NAMALWA (cell line): ENCODE measurements around the gene SPATC1L.
A peak's percentile ranks its signal among the peaks of the same experiment; 100 is the strongest.
"Not testable (repeated sequence)": the region's sequence is repeated elsewhere in the genome, so short reads cannot be mapped to it uniquely, and the experiment has no call there.

Experiments used
- DNase-seq: peaks from one replicate; pipeline ENCODE4 v3.0.0-alpha.2; 2015; ENCODE audit warnings: low spot score

Gene SPATC1L

DNA sequence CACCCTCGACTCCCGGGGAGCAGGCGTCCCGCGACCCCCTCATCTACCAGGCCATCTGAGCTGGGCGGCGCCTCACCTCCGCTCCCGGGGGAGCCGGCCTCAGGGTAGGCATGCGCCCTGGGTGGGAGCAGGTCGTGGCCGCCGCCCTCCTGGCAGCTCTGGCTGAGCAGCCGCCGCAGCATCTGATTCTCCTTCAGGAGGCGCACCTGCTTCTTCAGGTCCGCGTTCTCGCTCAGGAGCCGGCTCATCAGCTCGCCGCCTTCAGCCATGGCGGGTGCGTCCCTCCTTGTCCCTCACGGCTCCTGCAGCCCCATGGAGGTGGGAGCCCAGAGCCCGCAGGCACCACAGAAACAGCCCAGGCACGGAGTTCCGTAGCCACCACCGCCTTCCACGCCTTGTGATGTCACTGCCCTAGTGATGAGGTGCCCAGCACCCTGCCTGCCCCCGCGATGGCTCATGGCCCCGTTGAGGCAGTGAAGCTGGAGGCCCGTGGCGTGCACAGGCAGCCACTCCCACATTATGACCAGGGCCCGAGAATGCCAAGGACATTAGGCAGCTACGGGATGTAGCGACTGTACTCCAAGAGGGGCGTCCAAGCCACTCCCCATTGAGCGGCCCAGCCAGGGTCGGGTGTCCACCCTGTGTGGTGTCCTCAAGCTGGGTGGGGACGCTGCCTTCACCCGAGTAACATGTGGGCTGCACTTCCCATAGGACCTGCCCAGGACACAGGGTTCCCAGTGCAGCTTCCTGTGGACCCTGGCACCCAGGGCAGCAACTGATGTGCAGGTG, 1.5 kb downstream of the SPATC1L start:
- DNase-seq: no peak

DNA sequence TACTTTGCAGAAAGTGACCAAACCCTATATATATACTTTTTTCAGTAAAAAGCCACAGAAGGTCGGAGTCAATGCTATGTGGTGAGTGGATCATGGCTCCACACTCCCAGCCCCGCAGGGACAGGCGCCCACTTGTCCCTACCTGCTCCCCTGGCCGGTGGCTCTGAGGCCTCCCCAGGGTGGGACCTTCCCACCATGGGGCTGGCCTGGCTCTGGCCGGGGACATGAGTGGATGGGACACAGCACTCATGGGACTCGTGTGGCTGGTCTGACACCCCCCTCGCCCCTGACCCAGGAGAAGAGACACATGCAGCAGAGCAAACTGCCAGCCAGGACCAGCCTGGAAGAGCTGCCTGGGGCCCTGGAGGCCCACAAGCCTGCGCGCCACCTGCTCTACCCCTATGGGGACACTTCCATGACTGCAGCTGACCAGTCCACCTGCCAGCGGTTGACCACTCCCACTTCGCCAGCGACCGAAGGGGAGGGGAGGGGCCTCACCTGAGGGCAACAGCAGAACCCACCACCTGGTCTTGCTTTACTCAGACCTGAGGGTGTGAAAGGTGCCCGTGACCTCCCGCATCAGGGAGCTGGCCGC, 2.2 kb downstream of the SPATC1L start:
- DNase-seq: no peak

DNA sequence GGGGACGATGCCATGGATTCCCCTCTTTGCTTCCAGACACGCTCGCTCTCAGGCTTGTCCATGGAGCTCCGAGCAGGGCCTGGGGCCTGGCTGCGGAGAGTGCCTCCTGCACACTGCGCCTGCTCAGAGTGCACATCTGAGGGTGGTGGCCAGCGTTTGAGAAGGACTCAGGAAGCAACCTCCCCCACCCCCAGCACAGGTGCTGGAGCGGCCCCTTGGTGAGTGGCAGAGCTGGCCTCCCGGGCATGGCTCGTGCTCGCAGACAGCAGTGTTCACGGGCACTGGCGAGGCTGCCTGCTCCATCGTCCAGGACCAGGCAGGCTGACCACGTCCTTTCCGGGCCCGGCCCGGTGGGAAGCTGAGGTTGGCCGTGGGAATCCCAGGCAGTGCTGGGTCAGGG, 2.8 kb downstream of the SPATC1L start:
- no peak for DNase-seq

DNA sequence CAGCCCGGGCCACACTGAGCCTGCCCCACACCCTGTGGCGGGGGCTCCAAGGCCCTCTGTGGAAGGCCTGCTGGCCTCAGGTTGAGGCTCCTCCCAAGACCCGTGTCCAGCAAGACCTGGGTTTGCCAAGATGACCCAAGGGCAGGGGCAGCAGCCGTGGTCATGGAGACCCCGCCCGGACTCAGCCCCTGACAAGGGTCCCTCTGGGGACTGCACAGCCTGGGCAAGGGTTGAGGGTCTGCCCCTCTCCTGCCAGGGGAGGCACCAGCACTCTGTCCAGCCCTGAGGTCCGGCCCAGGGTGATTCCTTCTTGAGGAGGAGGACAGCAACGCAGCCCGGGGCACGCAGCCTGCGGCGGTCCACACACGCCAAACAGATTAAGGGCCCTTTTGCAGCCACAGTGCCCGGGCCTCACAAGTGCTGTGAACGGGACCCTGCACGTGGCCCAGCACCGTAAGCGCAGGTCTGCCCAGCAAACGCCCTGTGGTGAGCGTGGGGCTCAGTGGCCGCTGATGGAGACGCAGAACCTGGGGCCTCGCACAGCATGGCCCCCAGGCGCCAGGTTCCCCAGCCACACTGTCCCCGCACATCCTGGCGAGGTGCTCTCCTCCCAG, 3.4 kb downstream of the SPATC1L start:
- no peak for DNase-seq

DNA sequence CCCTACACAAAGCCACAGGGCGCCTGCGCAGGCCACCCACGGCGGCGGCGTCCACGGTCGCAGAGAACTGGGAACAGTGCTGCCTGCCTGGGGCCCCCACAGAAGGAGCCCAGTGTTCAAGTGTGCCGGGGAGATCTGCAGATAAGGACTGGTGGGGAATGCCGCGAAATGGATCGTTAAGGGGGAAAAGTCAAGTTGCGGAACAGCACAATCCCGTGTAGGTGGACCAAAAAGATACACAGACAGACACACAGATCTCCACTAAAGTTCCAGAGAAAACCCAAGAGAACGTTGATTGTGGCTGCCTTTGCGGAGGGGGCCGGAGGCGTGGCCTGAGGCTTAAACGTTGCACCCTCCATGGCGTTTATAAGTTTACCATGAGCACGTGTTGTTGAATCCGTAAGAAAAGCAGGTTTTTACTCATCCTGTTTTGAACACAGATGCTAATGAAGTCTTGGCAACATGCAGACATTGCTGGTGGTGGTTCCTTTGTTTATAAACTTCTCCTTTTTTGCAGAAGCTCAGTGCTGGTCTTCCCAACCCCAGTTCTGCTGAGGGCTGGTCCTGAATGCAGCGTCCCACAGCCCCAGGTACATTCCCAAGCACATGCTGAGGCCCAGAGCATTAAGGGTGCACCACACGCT, 4.1 kb downstream of the SPATC1L start:
- DNase-seq: no peak

DNA sequence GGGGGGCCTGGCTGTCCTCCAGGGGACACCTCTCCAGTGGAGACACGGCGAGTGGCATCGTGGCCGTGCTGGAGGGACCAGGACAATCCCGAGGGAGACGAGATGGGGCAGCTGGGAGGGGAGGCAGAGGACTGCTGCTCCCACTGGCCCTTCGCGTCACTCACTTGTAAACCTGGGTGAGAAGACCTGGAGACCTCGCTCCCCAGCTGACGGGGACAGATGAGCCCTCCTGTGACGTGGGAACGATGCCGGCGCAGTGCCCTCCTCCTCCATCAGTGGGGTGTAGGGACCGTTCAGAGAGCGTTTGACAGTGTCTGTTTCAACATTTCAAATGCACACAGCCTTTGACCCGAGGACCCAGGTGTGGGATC, 4.6 kb downstream of the SPATC1L start:
- DNase-seq: no peak

DNA sequence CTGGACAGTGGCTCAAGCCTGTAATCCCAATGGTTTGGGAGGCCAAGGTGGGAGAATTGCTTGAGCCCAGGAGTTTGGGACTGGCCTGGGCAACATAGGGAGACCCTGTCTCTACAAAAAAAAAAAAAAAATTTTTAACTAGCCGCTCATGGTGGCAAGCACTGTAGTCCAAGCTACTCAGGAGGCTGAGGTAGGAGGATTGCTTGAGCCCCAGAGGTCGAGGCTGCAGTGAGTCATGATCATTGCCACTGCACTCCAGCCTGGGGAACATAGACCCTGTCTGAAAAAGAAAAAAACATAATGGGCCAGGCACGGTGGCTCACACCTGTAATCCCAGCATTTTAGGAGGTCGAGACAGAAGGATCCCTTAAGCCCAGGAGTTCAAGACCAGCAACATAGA, 5.3 kb downstream of the SPATC1L start:
- no peak for DNase-seq

DNA sequence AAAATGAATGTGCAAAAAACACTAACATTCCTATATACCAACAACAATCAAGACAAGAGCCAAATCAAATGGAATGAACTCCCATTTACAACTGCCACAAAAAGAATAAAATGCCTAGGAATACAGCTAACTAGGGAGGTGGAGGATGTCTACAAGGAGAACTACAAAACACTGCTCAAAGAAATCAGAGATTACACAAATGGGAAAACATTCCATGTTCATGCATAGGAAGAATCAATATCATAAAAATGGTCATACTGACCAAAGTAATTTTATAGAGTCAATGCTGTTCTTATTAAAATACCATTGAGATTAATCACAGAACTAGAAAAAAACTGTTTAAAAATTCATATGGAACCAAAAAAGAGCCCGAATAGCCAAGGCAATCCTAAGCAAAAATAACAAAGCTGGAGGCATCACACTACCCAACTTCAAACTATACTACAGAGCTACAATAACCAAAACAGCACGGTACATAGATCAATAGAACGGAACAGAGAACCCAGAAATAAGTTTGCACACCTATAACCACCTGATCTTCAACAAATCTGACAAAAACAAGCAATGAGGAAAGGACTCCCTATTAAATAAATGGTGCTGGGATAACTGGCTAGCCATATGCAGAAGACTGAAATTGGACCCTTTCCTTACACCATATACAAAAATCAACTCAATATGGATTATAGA, 7.7 kb downstream of the SPATC1L start:
- not testable (repeated sequence) for DNase-seq

DNA sequence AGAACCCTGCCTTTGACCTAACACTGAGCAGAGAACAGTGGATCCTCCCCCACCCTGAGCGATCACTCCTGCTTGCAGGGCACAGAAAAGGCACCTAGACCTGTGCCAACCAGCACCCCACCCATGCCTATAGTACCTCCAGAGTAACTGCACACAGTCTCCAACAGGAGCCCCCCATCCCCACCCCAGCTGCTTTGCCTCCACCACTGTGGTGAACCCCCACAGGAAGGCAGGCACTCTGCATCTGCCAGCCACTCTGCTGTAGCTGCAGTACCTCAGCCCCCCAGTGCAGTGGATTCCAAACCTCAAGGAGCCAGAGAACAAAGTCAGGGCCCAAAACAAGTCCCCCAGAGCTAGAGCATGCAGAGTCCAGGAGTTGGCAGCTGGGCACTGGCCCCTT, 10.7 kb downstream of the SPATC1L start:
- no peak for DNase-seq

DNA sequence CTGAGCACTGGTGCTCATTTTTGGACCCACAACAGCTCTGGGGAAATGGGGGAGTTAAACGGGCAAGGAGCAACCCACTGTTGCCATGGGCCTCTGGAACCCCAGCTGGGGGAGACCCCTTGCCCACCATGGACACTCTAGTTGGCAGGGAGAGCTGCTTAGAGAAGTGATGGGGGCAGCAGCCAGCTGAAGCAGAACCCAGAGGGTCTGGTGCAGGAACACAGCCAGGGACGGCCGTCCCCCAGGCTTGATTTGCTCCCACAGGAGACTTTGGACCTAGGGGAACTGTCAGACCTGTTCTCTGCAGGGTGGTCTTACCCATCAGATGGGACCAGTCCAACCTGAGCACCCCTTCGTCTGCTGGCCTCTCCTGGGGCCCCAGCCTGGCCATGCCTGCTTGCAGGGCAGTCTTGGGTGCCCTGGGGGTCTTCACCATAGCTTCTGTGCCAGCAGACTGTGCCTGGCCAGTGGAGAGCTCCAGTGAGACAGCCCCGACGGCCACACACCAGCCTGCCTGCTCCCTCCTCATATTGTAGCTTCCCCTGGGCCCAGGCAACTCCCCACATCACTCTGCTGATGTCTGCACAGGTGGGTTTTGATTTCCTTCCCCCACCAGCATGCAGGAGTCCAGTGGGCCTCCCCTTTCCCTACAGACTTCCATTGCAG, 11.3 kb downstream of the SPATC1L start:
- DNase-seq: no peak

DNA sequence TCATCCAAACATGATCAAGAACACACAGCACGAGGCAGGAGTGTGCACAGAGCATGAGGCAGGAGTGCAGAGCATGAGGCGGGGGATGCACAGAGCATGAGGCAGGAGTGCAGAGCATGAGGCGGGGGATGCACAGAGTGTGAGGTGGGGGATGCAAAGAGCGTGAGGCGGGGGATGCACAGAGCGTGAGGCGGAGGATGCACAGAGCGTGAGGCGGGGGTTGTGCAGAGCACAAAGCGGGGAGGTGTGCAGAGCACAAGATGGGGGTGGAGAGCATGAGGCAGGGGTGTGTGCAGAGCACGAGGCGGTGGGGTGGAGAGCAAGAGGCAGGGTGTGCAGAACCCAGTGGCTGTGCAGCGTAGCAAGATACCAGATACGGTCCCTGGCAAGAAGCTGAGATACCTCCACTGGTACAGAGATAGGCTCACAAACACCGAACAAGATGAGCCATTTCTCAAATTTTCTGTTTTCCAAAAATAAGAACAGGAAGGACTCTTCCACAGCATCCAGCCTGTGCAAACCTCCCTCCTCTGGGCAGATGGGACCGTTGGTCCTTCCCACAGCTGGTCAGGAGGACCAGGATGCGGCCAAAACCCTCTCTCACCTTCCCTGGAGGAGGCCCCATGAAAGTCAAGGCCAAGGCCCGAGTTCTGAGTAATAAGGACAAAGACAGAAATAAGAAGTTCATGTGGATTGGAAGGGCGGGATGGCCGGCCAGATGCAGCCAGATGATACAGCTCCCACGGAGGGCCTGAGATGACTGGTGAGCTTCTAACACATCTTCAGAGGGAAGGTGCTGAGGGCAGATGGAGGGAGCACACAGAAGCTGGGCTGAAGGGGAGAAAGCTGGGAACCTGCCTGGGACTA, 12.0 kb downstream of the SPATC1L start:
- DNase-seq: no peak

DNA sequence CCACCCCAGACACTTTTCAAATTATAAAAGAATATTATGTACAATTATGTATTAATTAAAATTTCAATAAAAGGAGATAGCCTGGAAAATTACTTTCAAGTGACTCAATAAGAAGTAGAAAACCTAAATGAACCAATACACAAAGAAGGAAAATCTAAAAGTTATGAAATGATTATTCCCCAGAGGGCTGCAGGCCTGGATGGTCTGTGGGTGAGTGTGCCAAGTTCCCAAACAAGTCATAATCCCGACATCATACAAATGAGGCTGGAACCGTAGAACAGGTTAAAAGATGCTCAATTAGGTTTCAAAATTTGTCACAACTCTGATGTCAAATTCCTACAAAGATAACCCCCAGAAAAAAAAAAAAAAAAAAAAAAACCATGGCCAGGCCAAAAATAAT, 12.7 kb downstream of the SPATC1L start:
- no peak for DNase-seq

DNA sequence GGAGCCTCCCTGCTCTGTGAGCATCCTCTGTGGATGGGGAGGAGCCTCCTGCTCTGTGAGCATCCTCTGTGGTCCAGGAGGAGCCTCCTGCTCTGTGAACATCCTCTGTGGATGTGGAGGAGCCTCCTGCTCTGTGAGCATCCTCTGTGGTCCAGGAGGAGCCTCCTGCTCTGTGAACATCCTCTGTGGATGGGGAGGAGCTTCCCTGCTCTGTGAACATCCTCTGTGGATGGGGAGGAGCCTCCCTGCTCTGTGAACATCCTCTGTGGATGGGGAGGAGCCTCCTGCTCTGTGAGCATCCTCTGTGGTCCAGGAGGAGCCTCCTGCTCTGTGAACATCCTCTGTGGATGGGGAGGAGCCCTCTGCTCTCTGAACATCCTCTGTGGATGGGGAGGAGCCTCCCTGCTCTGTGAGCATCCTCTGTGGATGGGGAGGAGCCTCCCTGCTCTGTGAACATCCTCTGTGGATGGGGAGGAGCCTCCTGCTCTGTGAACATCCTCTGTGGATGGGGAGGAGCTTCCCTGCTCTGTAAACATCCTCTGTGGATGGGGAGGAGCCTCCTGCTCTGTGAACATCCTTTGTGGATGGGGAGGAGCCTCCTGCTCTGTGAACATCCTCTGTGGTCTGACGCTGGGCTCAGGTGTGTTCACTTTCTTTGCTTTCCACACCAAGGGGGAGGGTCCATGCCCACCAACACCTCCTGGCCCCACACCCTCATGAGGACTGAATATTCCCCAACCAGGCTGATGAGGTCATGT, 13.6 kb downstream of the SPATC1L start:
- not testable (repeated sequence) for DNase-seq

DNA sequence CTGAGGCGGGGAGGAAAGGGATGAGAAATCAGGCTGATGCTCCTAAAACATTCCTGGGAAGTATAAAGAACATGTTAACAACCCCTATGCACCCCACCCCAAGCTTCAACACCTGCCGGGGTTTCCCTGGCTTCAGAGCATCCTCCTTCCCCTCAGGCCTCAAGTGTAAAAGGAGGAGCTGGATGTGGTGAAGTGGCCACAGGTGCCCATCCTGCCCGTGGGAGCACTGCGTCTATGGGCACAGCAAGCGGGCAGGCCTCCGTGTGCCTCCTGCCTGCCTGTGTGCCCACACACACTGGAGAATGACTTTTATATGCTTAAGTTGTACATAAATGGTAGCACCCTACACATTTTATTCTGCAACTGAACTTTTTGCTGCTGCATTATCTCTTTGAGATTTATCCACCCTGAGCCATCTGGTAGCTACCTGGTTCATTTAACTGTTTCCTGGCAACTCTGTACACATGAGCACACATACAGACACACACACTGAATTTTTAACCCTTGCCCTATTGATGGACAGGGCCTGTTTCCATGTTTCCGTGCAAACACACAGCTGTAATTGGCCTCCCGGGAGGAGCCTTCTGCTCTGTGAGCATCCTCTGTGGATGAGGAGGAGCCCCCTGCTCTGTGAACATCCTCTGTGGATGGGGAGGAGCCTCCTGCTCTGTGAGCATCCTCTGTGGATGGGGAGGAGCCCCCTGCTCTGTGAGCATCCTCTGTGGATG, 15.4 kb downstream of the SPATC1L start:
- DNase-seq: peak; percentile 33

DNA sequence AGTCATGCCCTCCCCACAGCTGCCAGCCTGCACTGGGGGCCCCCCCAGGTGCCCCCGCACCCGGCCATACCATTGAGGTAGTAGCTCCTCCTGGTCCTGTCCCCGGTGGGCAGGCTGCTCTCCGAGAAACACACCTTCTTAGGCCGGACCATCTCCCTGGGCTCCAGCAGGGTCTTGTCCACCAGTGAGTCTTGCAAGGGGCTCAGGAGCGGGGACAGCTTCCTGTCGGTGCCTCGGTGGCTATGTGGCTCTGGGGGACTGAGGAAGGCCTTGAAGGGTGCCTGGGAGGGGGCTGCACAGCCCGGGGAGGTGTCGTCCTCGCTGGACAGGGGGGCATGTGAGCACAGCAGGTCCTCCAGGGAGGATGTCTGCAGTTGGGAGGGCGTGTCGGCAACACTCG, 16.0 kb downstream of the SPATC1L start:
- no peak for DNase-seq

DNA sequence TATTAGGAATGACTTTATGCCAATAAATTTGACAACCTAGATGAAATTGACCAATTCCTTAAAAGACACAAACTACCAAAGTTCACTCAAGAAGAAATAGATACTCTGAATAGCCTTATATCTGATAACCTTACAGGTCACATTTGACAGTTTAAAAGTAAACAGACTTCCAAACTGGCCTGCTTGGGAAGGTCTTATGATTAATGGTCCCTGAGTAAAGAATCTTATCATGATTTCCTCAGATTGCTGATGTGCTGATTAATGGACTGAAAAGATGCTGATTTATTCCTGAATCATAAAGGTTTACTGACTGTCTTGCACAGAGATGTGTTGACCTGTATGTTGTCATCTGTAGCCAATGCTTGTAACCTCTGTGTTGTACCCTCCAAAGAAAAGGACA, 19.2 kb downstream of the SPATC1L start:
- DNase-seq: no peak

DNA sequence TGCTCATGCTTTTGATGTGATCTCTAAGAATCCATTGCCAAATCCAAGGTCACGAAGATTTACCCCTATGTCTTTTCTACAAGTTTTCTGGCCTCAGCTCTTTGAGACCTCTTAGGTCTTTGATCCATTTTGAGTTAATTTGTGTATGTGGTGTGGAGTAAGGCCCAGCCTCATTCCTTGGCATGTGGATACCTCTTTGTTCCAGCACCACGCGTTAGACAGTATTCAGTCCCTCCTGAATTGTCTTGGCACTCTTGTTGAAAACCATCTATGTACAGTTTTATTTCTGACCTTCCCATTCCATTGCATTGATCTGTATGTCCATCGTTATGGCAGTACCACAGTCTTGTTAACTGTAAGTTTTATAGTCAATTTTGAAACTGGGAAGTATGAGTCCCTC, 20.9 kb downstream of the SPATC1L start:
- no peak for DNase-seq

DNA sequence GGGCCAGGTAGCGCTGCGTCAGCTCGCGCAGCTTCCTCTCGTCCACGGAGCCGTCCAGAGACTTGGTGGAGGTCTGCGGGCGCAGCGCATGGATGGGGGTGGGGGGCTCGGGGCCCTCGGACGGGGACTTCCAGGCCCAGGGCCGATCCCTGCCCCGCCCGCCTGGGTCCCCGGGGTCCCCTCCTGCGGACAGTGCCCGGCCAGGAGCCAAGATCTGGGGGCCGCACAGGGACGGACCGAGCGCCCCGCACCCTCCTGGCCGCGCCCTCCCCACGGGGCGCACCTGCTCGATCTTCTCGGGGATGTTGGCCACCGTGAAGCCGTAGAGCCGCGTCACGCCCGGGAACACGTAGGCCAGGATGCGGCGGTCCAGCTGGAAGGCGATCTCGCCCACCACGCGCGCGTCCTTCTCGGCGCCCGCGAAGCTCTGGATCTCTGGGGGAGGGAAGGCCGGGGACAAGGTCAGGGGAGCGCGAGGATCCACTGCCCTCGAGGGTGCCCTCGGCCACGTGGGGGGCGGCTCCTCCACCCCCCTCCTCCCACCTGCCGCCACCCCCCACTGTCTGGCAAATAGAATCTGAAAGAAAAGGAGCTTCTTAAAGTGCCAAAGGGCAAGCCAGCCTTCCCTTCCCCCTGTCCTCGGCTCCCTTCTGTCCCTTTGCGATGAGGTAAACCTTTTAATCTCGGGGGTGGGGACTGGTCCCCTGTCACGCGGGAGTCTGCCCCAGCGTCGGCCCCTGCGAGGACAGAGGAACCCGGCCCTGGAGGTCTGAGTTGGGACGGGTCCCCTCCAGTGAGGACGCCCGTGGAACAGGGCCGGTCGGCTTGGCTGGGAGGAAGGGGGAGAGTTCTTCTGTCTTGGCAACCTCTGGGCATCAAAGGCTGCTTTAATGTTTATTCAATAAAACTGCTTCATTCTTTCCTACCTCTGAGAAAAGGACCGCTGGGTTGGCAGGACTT, 22.3 kb downstream of the SPATC1L start:
- no peak for DNase-seq
